ENCODE data around the gene GSN.
A peak's percentile ranks its signal among the peaks of the same experiment; 100 is the strongest.

GSN gene

DNA sequence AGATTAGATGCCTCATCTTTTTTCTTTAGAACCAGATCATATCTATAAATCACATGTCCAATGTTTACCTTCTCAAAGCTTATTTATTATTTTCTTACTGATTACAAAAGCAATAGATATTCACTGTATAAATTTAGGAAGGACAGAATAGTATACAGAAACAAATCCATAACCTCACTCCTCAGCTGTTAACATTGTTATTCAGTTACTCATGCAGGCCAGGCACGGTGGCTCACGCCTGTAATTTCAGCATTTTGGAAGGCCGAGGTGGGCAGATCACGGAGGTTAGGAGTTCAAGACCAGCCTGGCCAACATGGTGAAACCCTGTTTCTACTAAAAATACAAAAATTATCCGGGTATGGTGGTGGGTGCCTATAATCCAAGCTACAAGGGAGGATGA lies 86.8 kb downstream of the GSN start:
- Histone ChIP-seq H3K9me3 (ENCODE audit: low read length) (no peaks in the 10 kb centered on the region), H3F3A (ENCODE audit: insufficient read depth, low read length) (no peaks in the 10 kb centered on the region), H3K9ac (ENCODE audit: low read length) (no peak overlapping the region), H3K4me2 (ENCODE audit: low read length) (no peak overlapping the region), H3K4me3 (ENCODE audit: low read depth, low read length, poor library complexity, severe bottlenecking) (no peak overlapping the region), H3K9me2 (ENCODE audit: low read depth, low read length) (no peaks in the 10 kb centered on the region), H3K36me3 (ENCODE audit: insufficient read depth, low read length) (peaks cover 15% of the 10 kb centered on the region), H3K79me2 (ENCODE audit: insufficient read depth, low read length) (no peaks in the 10 kb centered on the region), H3K27me3 (ENCODE audit: insufficient read depth, low read length) (no peaks in the 10 kb centered on the region), H4K20me1 (ENCODE audit: insufficient read depth, low read length) (no peaks in the 10 kb centered on the region), H2AFZ (ENCODE audit: low read length) (no peak overlapping the region), H3K4me1 (ENCODE audit: insufficient read depth, low read length, severe bottlenecking) (peaks cover 55% of the 10 kb centered on the region), H3K27ac (ENCODE audit: low read depth, low read length, poor library complexity, severe bottlenecking) (no peak overlapping the region)
- TF ChIP-seq, protein P1, sequence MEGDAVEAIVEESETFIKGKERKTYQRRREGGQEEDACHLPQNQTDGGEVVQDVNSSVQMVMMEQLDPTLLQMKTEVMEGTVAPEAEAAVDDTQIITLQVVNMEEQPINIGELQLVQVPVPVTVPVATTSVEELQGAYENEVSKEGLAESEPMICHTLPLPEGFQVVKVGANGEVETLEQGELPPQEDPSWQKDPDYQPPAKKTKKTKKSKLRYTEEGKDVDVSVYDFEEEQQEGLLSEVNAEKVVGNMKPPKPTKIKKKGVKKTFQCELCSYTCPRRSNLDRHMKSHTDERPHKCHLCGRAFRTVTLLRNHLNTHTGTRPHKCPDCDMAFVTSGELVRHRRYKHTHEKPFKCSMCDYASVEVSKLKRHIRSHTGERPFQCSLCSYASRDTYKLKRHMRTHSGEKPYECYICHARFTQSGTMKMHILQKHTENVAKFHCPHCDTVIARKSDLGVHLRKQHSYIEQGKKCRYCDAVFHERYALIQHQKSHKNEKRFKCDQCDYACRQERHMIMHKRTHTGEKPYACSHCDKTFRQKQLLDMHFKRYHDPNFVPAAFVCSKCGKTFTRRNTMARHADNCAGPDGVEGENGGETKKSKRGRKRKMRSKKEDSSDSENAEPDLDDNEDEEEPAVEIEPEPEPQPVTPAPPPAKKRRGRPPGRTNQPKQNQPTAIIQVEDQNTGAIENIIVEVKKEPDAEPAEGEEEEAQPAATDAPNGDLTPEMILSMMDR (IDR thresholded peaks at IDR 0.05; ENCODE audit: low read length): no peak
- no peak for TF ChIP-seq EZH2 (IDR thresholded peaks at IDR 0.05; ENCODE audit: borderline replicate concordance, low read length)

DNA sequence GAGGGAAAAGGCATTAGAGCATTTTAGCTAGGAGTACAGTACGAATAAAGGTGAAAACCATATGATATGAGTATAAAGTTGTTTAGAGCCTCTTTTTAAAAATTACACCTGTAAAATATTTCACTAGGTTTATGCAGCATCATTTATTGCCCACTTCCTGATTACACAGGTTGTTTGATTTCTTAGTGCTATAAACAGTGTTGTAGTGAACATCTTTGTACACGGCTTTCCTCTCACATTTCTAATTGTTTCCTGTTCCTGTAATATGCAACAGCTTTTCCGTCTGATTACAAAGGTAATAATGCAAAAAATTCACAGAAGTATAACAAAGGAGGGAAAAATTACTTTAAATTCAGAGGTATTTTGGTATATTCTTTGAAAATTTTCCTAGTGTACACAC lies 89.0 kb downstream of the GSN start:
- Histone ChIP-seq H3K27me3 (ENCODE audit: insufficient read depth, low read length) (no peaks in the 10 kb centered on the region), H4K20me1 (ENCODE audit: insufficient read depth, low read length) (no peaks in the 10 kb centered on the region), H3K27ac (ENCODE audit: low read depth, low read length, poor library complexity, severe bottlenecking) (no peak overlapping the region), H3K36me3 (ENCODE audit: insufficient read depth, low read length) (peaks cover 12% of the 10 kb centered on the region), H3F3A (ENCODE audit: insufficient read depth, low read length) (no peaks in the 10 kb centered on the region), H3K4me2 (ENCODE audit: low read length) (no peak overlapping the region), H3K9ac (ENCODE audit: low read length) (no peak overlapping the region), H3K4me3 (ENCODE audit: low read depth, low read length, poor library complexity, severe bottlenecking) (no peak overlapping the region), H3K9me3 (ENCODE audit: low read length) (no peaks in the 10 kb centered on the region), H3K9me2 (ENCODE audit: low read depth, low read length) (no peaks in the 10 kb centered on the region), H3K4me1 (ENCODE audit: insufficient read depth, low read length, severe bottlenecking) (peaks cover 42% of the 10 kb centered on the region), H3K79me2 (ENCODE audit: insufficient read depth, low read length) (no peaks in the 10 kb centered on the region), H2AFZ (ENCODE audit: low read length) (no peak overlapping the region)
- TF ChIP-seq, protein P1 (IDR thresholded peaks at IDR 0.05; ENCODE audit: low read length): no peak
- no peak for TF ChIP-seq EZH2 (IDR thresholded peaks at IDR 0.05; ENCODE audit: borderline replicate concordance, low read length)

DNA sequence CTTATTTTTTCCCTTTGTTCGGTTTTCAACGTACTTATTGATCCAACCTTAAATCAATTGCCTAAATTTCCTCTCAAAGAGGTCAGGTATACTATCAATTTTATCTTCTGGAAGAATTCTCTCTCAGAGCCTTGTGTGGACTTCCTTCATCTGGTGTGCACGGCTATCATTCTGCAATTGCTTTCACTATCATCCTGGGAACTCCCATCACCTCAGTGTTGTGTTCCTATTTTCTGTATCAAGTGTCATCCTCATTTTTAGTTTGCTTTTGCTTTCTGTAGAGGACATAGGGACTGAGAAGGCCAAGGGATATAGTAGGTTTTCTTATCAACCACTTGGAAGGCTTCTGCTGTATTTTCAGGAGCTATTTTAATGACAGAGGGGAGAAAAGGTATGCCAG lies 90.8 kb downstream of the GSN start:
- Histone ChIP-seq H3K4me3 (ENCODE audit: low read depth, low read length, poor library complexity, severe bottlenecking) (no peak overlapping the region), H3K9me2 (ENCODE audit: low read depth, low read length) (no peaks in the 10 kb centered on the region), H3K27me3 (ENCODE audit: insufficient read depth, low read length) (no peaks in the 10 kb centered on the region), H3K27ac (ENCODE audit: low read depth, low read length, poor library complexity, severe bottlenecking) (no peak overlapping the region), H3K9me3 (ENCODE audit: low read length) (no peaks in the 10 kb centered on the region), H4K20me1 (ENCODE audit: insufficient read depth, low read length) (no peaks in the 10 kb centered on the region), H3K9ac (ENCODE audit: low read length) (no peak overlapping the region), H3K4me1 (ENCODE audit: insufficient read depth, low read length, severe bottlenecking) (peaks cover 25% of the 10 kb centered on the region), H3K36me3 (ENCODE audit: insufficient read depth, low read length) (peaks cover 3% of the 10 kb centered on the region; the same call in 1 of the 2 replicates), H3F3A (ENCODE audit: insufficient read depth, low read length) (no peaks in the 10 kb centered on the region), H2AFZ (ENCODE audit: low read length) (no peak overlapping the region), H3K79me2 (ENCODE audit: insufficient read depth, low read length) (no peaks in the 10 kb centered on the region), H3K4me2 (ENCODE audit: low read length) (peak overlapping the region; percentile 19; the same call in 1 of the 2 replicates)
- TF ChIP-seq, protein P1 (IDR thresholded peaks at IDR 0.05; ENCODE audit: low read length): no peak
- TF ChIP-seq EZH2 (IDR thresholded peaks at IDR 0.05; ENCODE audit: borderline replicate concordance, low read length): no peak

All from OCI-LY1 (cell line).